HepG2 (cell line): ENCODE measurements around the gene ENDOU. TPM values are rescaled to one million over a fixed set of nuclear protein-coding genes. Genes with fewer than 3 reads are reported as not detected.

Source experiments
- FOXK2 ChIP-seq: fragments of 450-650 bp; IDR thresholded peaks from 2 replicates; pipeline ENCODE4 v1.6.1; 2016
- GMEB1 ChIP-seq: sonication (generic); formaldehyde crosslinking; IDR thresholded peaks from 2 replicates; pipeline ENCODE4 v1.5.1; 2020; ENCODE audit warnings: missing genetic modification reagents, mild to moderate bottlenecking, borderline replicate concordance
- GMEB2 ChIP-seq: IDR thresholded peaks from 2 replicates; pipeline ENCODE4 v1.6.1; 2016; ENCODE audit warnings: missing biosample characterization, missing genetic modification reagents, low read depth
- HNF4A ChIP-seq: sonication (generic); formaldehyde crosslinking; IDR thresholded peaks from 2 replicates; pipeline ENCODE4 v1.4.0; 2020; ENCODE audit warnings: missing genetic modification reagents
- KDM2A ChIP-seq: sonication (generic); formaldehyde crosslinking; IDR thresholded peaks from 2 replicates; pipeline ENCODE4 v1.4.0; 2020; ENCODE audit warnings: low read depth, missing genetic modification reagents, borderline replicate concordance
- KMT2B ChIP-seq: IDR thresholded peaks from 2 replicates; pipeline ENCODE4 v1.6.1; 2016; ENCODE audit warnings: missing genetic modification reagents, missing compliant biosample characterization
- MATR3 ChIP-seq: sonication (generic); formaldehyde crosslinking; IDR thresholded peaks from 2 replicates; pipeline ENCODE4 v1.4.0; 2020; ENCODE audit warnings: missing genetic modification reagents
- MNT ChIP-seq: fragments of 450-650 bp; IDR thresholded peaks from 2 replicates; pipeline ENCODE4 v1.6.1; 2016
- NR2F1 ChIP-seq, 2 experiments: fragments of 450-650 bp in 1 of 2; formaldehyde crosslinking in 1 of 2; IDR thresholded peaks; 2 replicates each; pipeline versions ENCODE4 v1.5.0 to v1.6.1; 2016 to 2020; ENCODE audit warnings: mild to moderate bottlenecking in 1 of 2, missing compliant biosample characterization in 1 of 2, missing genetic modification reagents in 1 of 2, moderate library complexity in 1 of 2
- RAD21 ChIP-seq: fragments of 450-650 bp; formaldehyde crosslinking; IDR thresholded peaks from 2 replicates; pipeline ENCODE4 v1.5.0; 2020; ENCODE audit warnings: mild to moderate bottlenecking
- SRSF1 ChIP-seq: fragments of 200-400 bp; formaldehyde crosslinking; optimal IDR thresholded peaks from 2 replicates; pipeline ENCODE3; 2017; ENCODE audit warnings: mild to moderate bottlenecking, low read depth, low read length, moderate library complexity
- THAP11 ChIP-seq: IDR thresholded peaks from 2 replicates; pipeline ENCODE4 v1.6.1; 2016; ENCODE audit warnings: missing biosample characterization, missing genetic modification reagents
- XRCC5 ChIP-seq: fragments of 200-400 bp; formaldehyde crosslinking; optimal IDR thresholded peaks from 2 replicates; pipeline ENCODE3; 2017; ENCODE audit warnings: mild to moderate bottlenecking, low read length
- ZBTB7B ChIP-seq: sonication (generic); formaldehyde crosslinking; IDR thresholded peaks from 2 replicates; pipeline ENCODE4 v1.4.0; 2020; ENCODE audit warnings: missing genetic modification reagents
- ZBTB8A ChIP-seq: sonication (generic); formaldehyde crosslinking; IDR thresholded peaks from 2 replicates; pipeline ENCODE4 v1.4.0; 2020; ENCODE audit warnings: mild to moderate bottlenecking, low read depth, missing genetic modification reagents, borderline replicate concordance
- ZFYVE20 ChIP-seq: sonication (generic); formaldehyde crosslinking; IDR thresholded peaks from 2 replicates; pipeline ENCODE4 v1.8.0; 2023; ENCODE audit warnings: low read depth, mild to moderate bottlenecking, moderate library complexity, missing genetic modification reagents, borderline replicate concordance
- ZMYM2 ChIP-seq: sonication (generic); formaldehyde crosslinking; IDR thresholded peaks from 2 replicates; pipeline ENCODE4 v1.8.0; 2022; ENCODE audit warnings: mild to moderate bottlenecking, missing genetic modification reagents
- ZNF160 ChIP-seq: sonication (generic); formaldehyde crosslinking; IDR thresholded peaks from 2 replicates; pipeline ENCODE4 v1.8.0; 2022; ENCODE audit warnings: mild to moderate bottlenecking, inconsistent platforms, missing genetic modification reagents
- ZNF253 ChIP-seq: sonication (generic); formaldehyde crosslinking; IDR thresholded peaks from 2 replicates; pipeline ENCODE4 v1.8.0; 2022; ENCODE audit warnings: mild to moderate bottlenecking, missing genetic modification reagents, borderline replicate concordance
- ZNF484 ChIP-seq: sonication (generic); formaldehyde crosslinking; IDR thresholded peaks from 2 replicates; pipeline ENCODE4 v1.5.1; 2020; ENCODE audit warnings: mild to moderate bottlenecking, low read depth, missing genetic modification reagents, borderline replicate concordance
- ZNF557 ChIP-seq: sonication (generic); formaldehyde crosslinking; IDR thresholded peaks from 2 replicates; pipeline ENCODE4 v1.4.0; 2020; ENCODE audit warnings: missing genetic modification reagents
- ZNF563 ChIP-seq: sonication (generic); formaldehyde crosslinking; IDR thresholded peaks from 2 replicates; pipeline ENCODE4 v1.8.0; 2022; ENCODE audit warnings: mild to moderate bottlenecking, moderate library complexity, missing genetic modification reagents
- ZNF761 ChIP-seq: sonication (generic); formaldehyde crosslinking; conservative IDR thresholded peaks from 2 replicates; pipeline ENCODE4 v1.4.0; 2020; ENCODE audit warnings: mild to moderate bottlenecking, missing genetic modification reagents
- ZNF773 ChIP-seq: sonication (generic); formaldehyde crosslinking; IDR thresholded peaks from 2 replicates; pipeline ENCODE4 v1.4.0; 2020; ENCODE audit warnings: missing genetic modification reagents, borderline replicate concordance
- ZNF883 ChIP-seq: sonication (generic); formaldehyde crosslinking; IDR thresholded peaks from 2 replicates; pipeline ENCODE4 v1.5.1; 2020; ENCODE audit warnings: mild to moderate bottlenecking, missing genetic modification reagents; ENCODE audit errors: not compliant biosample characterization
- ZSCAN31 ChIP-seq: sonication (generic); formaldehyde crosslinking; IDR thresholded peaks from 2 replicates; pipeline ENCODE4 v1.5.0; 2020; ENCODE audit warnings: low read depth, mild to moderate bottlenecking, missing genetic modification reagents
- polyA plus RNA-seq, 8 experiments: library from polyadenylated mRNA; depleted of rRNA in 3 of 8; stranded (reverse) in 7 of 8; unstranded in 1 of 8; fragments of >200 nt; fragmentation: Illumina TruSeq in 4 of 8; extraction: Trizol in 4 of 8; gene quantifications; 2 replicates each; pipeline versions ENCODE4 v1.2.1 to v1.2.3, GENCODE V29; 2011 to 2016; ENCODE audit warnings: low read depth in 4 of 8, missing spikeins in 1 of 8, mixed read lengths in 1 of 8; ENCODE audit not compliant: insufficient read depth in 1 of 8
- total RNA-seq, 5 experiments: library from RNA; depleted of rRNA; stranded (reverse); fragments of >200 nt; fragmentation: Illumina TruSeq; extraction: Trizol; gene quantifications; 2 replicates each; pipeline ENCODE4 v1.2.3, GENCODE V29; 2016; ENCODE audit warnings: low read depth in 1 of 5

ENDOU gene
- total and polyA plus RNA-seq, 2 of the 13 experiments (the other 11 are each of a cell fraction or from before 2014, with no cell fraction given) = not detected

GRCh38 chr12:47758834-47759690, 33.8 kb upstream of the ENDOU start, which contains the start of gene RAPGEF3 (continued):
- TF ChIP-seq MNT (peak; percentile 63), ZBTB8A (CRISPR knock-in tag) (no peak), HNF4A (CRISPR knock-in tag) (no peak), ZNF253 (CRISPR knock-in tag) (no peak), THAP11 (CRISPR knock-in tag) (peak; percentile 40; the same call in 1 of the 2 replicates), ZNF883 (CRISPR knock-in tag) (peak; percentile 35), KDM2A (peak; percentile 70), ZNF773 (CRISPR knock-in tag) (no peak), SRSF1 (peak; percentile 97), ZSCAN31 (CRISPR knock-in tag) (peak; percentile 33; the same call in 1 of the 2 replicates), MATR3 (CRISPR knock-in tag) (no peak), ZMYM2 (CRISPR knock-in tag) (0 out of 2 replicates have a peak, but pooled peaks have one; percentile 43), KMT2B (CRISPR knock-in tag) (0 out of 2 replicates have a peak, but pooled peaks have one; percentile 8), GMEB1 (CRISPR knock-in tag) (no peak), NR2F1 (CRISPR knock-in tag; IDR thresholded peaks at IDR 0.05) (no peak), ZNF484 (CRISPR knock-in tag) (no peak), ZFYVE20 (CRISPR knock-in tag) (no peak), ZNF557 (CRISPR knock-in tag) (no peak), RAD21 (CRISPR knock-in tag) (0 out of 2 replicates have a peak, but pooled peaks have one; percentile 32), ZNF761 (CRISPR knock-in tag) (no peak), FOXK2 (peak; percentile 14; the same call in 1 of the 2 replicates), ZBTB7B (CRISPR knock-in tag) (0 out of 2 replicates have a peak, but pooled peaks have one; percentile 11), ZNF160 (CRISPR knock-in tag) (no peak), GMEB2 (CRISPR knock-in tag) (no peak), ZNF563 (CRISPR knock-in tag) (peak; percentile 79), XRCC5 (peak; percentile 62)
